ENCODE results near the gene GBP1.

- TF ChIP-seq CTCF (IDR thresholded peaks at IDR 0.05) (no peak), EZH2 (IDR thresholded peaks at IDR 0.05; ENCODE audit: borderline replicate concordance, insufficient read depth, low read depth, low read length, poor library complexity, severe bottlenecking) (no peak)
These were observed 4.9 kb upstream of the GBP1 start for GRCh38 chr1:89069951-89070350.
